ENCODE results near the gene IFT80.

Gene IFT80

DNA sequence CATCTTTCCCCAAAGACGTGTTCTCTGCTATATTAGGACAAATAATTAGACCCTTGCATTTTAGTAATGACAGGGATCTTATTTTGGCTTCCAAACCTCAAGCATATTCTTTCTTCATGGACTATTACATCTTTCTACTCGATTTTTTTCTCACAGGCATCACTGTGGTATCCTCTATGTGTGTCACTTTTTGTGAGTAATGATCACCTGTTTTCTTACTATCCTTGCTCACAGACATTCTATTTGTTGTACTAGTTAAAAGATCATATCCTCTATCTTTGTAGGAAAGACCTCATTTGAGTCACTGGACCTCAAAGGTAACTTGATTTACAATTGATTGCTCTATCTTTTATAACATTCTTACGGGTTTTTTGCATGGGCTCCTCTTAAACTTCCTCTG is 167.0 kb downstream of the IFT80 start:
- Histone ChIP-seq H3K79me2 (ENCODE audit: insufficient read depth, low read length) (no peaks in the 10 kb centered on the region), H3K27ac (ENCODE audit: low read depth, low read length) (no peak overlapping the region), H3K27me3 (ENCODE audit: low read length) (no peaks in the 10 kb centered on the region), H3K4me3 (ENCODE audit: insufficient read depth, low read length, poor library complexity, severe bottlenecking) (no peak overlapping the region), H3K9me3 (ENCODE audit: insufficient read depth, low read length) (no peaks in the 10 kb centered on the region), H3K36me3 (ENCODE audit: low read length) (no peaks in the 10 kb centered on the region), H3F3A (ENCODE audit: insufficient read depth) (no peaks in the 10 kb centered on the region; the same call in 1 of the 2 replicates), H4K20me1 (ENCODE audit: low read depth, low read length) (no peaks in the 10 kb centered on the region), H3K9ac (ENCODE audit: low read length) (no peak overlapping the region), H2AFZ (ENCODE audit: low read depth, low read length, severe bottlenecking) (no peak overlapping the region), H3K9me2 (replicated peaks; ENCODE audit: insufficient read depth, low read length) (no peaks in the 10 kb centered on the region), H3K4me2 (ENCODE audit: low read depth, low read length, poor library complexity, severe bottlenecking) (no peak overlapping the region)
- TF ChIP-seq EZH2phosphoT487 (conservative IDR thresholded peaks at IDR 0.05; ENCODE audit: low read length) = no peak
- TF ChIP-seq, protein P1, sequence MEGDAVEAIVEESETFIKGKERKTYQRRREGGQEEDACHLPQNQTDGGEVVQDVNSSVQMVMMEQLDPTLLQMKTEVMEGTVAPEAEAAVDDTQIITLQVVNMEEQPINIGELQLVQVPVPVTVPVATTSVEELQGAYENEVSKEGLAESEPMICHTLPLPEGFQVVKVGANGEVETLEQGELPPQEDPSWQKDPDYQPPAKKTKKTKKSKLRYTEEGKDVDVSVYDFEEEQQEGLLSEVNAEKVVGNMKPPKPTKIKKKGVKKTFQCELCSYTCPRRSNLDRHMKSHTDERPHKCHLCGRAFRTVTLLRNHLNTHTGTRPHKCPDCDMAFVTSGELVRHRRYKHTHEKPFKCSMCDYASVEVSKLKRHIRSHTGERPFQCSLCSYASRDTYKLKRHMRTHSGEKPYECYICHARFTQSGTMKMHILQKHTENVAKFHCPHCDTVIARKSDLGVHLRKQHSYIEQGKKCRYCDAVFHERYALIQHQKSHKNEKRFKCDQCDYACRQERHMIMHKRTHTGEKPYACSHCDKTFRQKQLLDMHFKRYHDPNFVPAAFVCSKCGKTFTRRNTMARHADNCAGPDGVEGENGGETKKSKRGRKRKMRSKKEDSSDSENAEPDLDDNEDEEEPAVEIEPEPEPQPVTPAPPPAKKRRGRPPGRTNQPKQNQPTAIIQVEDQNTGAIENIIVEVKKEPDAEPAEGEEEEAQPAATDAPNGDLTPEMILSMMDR (IDR thresholded peaks at IDR 0.05; ENCODE audit: insufficient read depth, low read length, poor library complexity, severe bottlenecking) = no peak

DNA sequence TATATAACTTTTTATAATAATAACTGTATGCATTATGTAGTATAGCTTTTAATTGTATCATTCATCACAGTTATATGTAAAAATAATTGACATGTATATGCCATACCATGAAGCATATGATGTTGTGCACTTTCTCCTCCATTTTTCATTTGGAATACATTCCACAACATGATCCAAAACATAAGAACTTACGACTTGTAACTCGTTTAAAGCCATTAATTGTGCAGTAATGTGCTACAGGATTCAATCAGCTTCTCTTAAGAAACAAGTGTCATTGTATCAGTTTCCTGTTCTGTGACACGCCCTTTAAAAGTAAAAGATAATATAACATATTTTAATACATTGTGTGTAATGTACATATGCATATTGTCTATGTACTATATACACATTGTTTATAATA is 171.6 kb downstream of the IFT80 start:
- Histone ChIP-seq H3F3A (ENCODE audit: insufficient read depth) (no peaks in the 10 kb centered on the region; the same call in 1 of the 2 replicates), H3K9ac (ENCODE audit: low read length) (no peak overlapping the region), H3K27me3 (ENCODE audit: low read length) (no peaks in the 10 kb centered on the region), H3K79me2 (ENCODE audit: insufficient read depth, low read length) (no peaks in the 10 kb centered on the region), H3K9me2 (replicated peaks; ENCODE audit: insufficient read depth, low read length) (no peaks in the 10 kb centered on the region), H4K20me1 (ENCODE audit: low read depth, low read length) (no peaks in the 10 kb centered on the region), H2AFZ (ENCODE audit: low read depth, low read length, severe bottlenecking) (no peak overlapping the region), H3K36me3 (ENCODE audit: low read length) (no peaks in the 10 kb centered on the region), H3K4me3 (ENCODE audit: insufficient read depth, low read length, poor library complexity, severe bottlenecking) (no peak overlapping the region), H3K4me2 (ENCODE audit: low read depth, low read length, poor library complexity, severe bottlenecking) (no peak overlapping the region), H3K27ac (ENCODE audit: low read depth, low read length) (no peak overlapping the region), H3K9me3 (ENCODE audit: insufficient read depth, low read length) (no peaks in the 10 kb centered on the region)
- TF ChIP-seq EZH2phosphoT487 (conservative IDR thresholded peaks at IDR 0.05; ENCODE audit: low read length) = no peak
- TF ChIP-seq, protein P1 (IDR thresholded peaks at IDR 0.05; ENCODE audit: insufficient read depth, low read length, poor library complexity, severe bottlenecking) = no peak

DNA sequence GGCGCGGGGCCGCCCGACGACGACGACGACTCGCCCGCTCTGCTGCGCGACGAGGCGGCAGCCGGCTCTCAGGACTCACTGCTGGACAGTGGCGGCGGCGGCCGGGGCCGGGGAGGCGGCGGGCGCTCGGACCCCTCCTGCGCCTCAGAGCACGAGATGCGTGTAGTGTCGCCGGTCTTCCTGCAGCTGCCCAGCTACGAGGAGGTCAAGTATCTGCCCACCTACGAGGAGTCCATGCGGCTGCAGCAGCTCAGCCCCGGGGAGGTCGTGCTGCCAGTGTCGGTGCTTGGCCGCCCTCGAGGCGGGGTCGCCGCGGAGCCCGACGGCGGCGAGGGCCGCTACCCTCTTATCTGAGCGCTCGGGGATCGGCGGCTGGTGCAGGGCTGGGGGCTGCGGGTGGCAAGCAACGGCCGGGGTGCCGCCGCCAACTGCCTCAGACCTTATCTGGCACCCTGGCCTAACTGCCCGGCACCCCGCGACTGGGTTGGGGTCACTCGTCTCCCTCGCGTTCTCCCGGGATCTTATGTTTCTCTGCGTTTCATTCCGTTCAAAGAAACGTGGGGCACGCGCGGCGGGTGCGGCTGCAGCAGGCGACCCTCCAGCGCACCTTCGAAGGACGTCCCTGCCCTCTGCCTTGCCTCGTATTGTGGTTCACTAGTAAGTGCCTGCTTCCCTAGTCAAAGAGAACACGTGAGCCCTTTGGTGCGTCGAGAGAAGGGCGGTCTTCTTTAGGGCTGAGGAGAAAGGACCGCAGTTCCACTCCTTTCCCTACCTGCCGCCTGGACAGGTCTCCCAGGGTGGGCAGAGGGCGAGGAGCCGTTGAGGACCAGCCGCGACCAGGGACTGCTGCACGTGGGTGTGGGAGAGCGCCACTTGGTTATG is 172.8 kb downstream of the IFT80 start:
- TF ChIP-seq, protein P1 (IDR thresholded peaks at IDR 0.05; ENCODE audit: insufficient read depth, low read length, poor library complexity, severe bottlenecking) = no peak
- TF ChIP-seq EZH2phosphoT487 (conservative IDR thresholded peaks at IDR 0.05; ENCODE audit: low read length) = no peak
- Histone ChIP-seq H3K9me3 (ENCODE audit: insufficient read depth, low read length) (no peaks in the 10 kb centered on the region), H4K20me1 (ENCODE audit: low read depth, low read length) (no peaks in the 10 kb centered on the region), H3K36me3 (ENCODE audit: low read length) (no peaks in the 10 kb centered on the region), H2AFZ (ENCODE audit: low read depth, low read length, severe bottlenecking) (no peak overlapping the region), H3K79me2 (ENCODE audit: insufficient read depth, low read length) (no peaks in the 10 kb centered on the region), H3K4me3 (ENCODE audit: insufficient read depth, low read length, poor library complexity, severe bottlenecking) (peak overlapping the region; percentile 51), H3K27me3 (ENCODE audit: low read length) (no peaks in the 10 kb centered on the region), H3K4me2 (ENCODE audit: low read depth, low read length, poor library complexity, severe bottlenecking) (peak overlapping the region; percentile 46), H3K9ac (ENCODE audit: low read length) (no peak overlapping the region), H3F3A (ENCODE audit: insufficient read depth) (no peaks in the 10 kb centered on the region; the same call in 1 of the 2 replicates), H3K27ac (ENCODE audit: low read depth, low read length) (no peak overlapping the region), H3K9me2 (replicated peaks; ENCODE audit: insufficient read depth, low read length) (no peaks in the 10 kb centered on the region)
